ENCODE results near the gene NOL3.
A peak's percentile ranks its signal among the peaks of the same experiment; 100 is the strongest.

NOL3 gene

GRCh38 chr16:67170949-67171649 is 761 bp downstream of the NOL3 start:
- no peak for DNase-seq (ENCODE audit: low spot score)

GRCh38 chr16:67173323-67173722 is 3.0 kb downstream of the NOL3 start:
- DNase-seq (ENCODE audit: low spot score) = no peak

GRCh38 chr16:67173808-67174705 is 3.7 kb downstream of the NOL3 start:
- DNase-seq (ENCODE audit: low spot score) = peak; percentile 94

- no peak for DNase-seq (ENCODE audit: low spot score)
Measured at GRCh38 chr16:67174706-67175231, 4.4 kb downstream of the NOL3 start.

GRCh38 chr16:67176662-67177061 is 6.3 kb downstream of the NOL3 start:
- no peak for DNase-seq (ENCODE audit: low spot score)

- peak; percentile 91 for DNase-seq (ENCODE audit: low spot score)
Measured at GRCh38 chr16:67177743-67178699, 7.7 kb downstream of the NOL3 start.

- DNase-seq (ENCODE audit: low spot score) = no peak
Measured at GRCh38 chr16:67179421-67180080, 9.2 kb downstream of the NOL3 start.

GRCh38 chr16:67180166-67180565 is 9.8 kb downstream of the NOL3 start:
- DNase-seq (ENCODE audit: low spot score) = no peak

- peak; percentile 52 for DNase-seq (ENCODE audit: low spot score)
Measured at GRCh38 chr16:67181346-67181745, 11.0 kb downstream of the NOL3 start.

GRCh38 chr16:67182288-67182687 is 11.9 kb downstream of the NOL3 start:
- no peak for DNase-seq (ENCODE audit: low spot score)

- no peak for DNase-seq (ENCODE audit: low spot score)
Measured at GRCh38 chr16:67183284-67183626, 12.9 kb downstream of the NOL3 start.

- DNase-seq (ENCODE audit: low spot score) = peak; percentile 98
Measured at GRCh38 chr16:67183627-67184452, 13.5 kb downstream of the NOL3 start, which contains the start of gene MATCAP1. Gene MATCAP1 (minus strand): TSS chr16:67183963. CDS start chr16:67180610, 3,353 bp downstream.

GRCh38 chr16:67184453-67184994 is 14.2 kb downstream of the NOL3 start:
- no peak for DNase-seq (ENCODE audit: low spot score)

- peak; percentile 90 for DNase-seq (ENCODE audit: low spot score)
Measured at GRCh38 chr16:67184995-67185650, 14.8 kb downstream of the NOL3 start.

GRCh38 chr16:67185651-67186134 is 15.4 kb downstream of the NOL3 start:
- no peak for DNase-seq (ENCODE audit: low spot score)

GRCh38 chr16:67186550-67186950 is 16.2 kb downstream of the NOL3 start:
- peak; percentile 93 for DNase-seq (ENCODE audit: low spot score)

- no peak for DNase-seq (ENCODE audit: low spot score)
Measured at GRCh38 chr16:67187175-67187890, 17.0 kb downstream of the NOL3 start.

- DNase-seq (ENCODE audit: low spot score) = no peak
Measured at GRCh38 chr16:67188323-67188722, 18.0 kb downstream of the NOL3 start.

- no peak for DNase-seq (ENCODE audit: low spot score)
Measured at GRCh38 chr16:67188798-67189197, 18.5 kb downstream of the NOL3 start.
